Ascending aorta (tissue), 2 donors: ENCODE data around the gene PATJ. TPM values are rescaled to one million over a fixed set of nuclear protein-coding genes. Genes with fewer than 3 reads are reported as not detected.
"Not testable (repeated sequence)": the region's sequence is repeated elsewhere in the genome, so short reads cannot be mapped to it uniquely, and the experiment has no call there.

ENCODE experiments used
- DNase-seq, 2 donors: peaks; one replicate each; pipeline ENCODE4 v3.0.0-alpha.2; 2019; ENCODE audit warnings: low spot score in 2 of 2
- H3K27ac ChIP-seq, 2 donors: fragments of 200-600 bp; sonication (generic); one replicate each; pipeline ENCODE4 v1.5.1; 2016 to 2017; ENCODE audit warnings: mild to moderate bottlenecking in 1 of 2
- H3K27me3 ChIP-seq: fragments of 200-600 bp; sonication (generic); one replicate; pipeline ENCODE4 v1.5.1; 2017
- H3K36me3 ChIP-seq, 2 donors: fragments of 200-600 bp; sonication (generic); one replicate each; pipeline ENCODE4 v1.5.1; 2016
- H3K4me1 ChIP-seq, 2 donors: fragments of 200-600 bp; sonication (generic); one replicate each; pipeline ENCODE4 v1.5.1; 2016 to 2017; ENCODE audit warnings: mild to moderate bottlenecking in 1 of 2
- H3K4me3 ChIP-seq, 2 donors: fragments of 200-600 bp; sonication (generic); one replicate each; pipeline ENCODE4 v1.5.1; 2016 to 2017; ENCODE audit warnings: mild to moderate bottlenecking in 1 of 2
- H3K9me3 ChIP-seq, 2 donors: fragments of 200-600 bp; sonication (generic); one replicate each; pipeline ENCODE4 v1.5.1; 2016
- intact Hi-C: fragments of 100-400 bp; cut with DNase I; formaldehyde crosslinking; loops from one replicate; pipeline ENCODE4 v1.15.1; 2023
- total RNA-seq: library from RNA; depleted of rRNA; stranded (reverse); fragments of >200 nt; gene quantifications from one replicate; pipeline ENCODE4 v1.1.0, GENCODE V29; 2016
- TF ChIP-seq, protein P1 (sequence below), 3 experiments: fragments of 200-600 bp in 2 of 3; fragments of 450-650 bp in 1 of 3; sonication (generic) in 2 of 3; IDR thresholded peaks; one replicate each; pipeline ENCODE4 v1.5.1; 2016 to 2019; ENCODE audit warnings: antibody characterized with exemption in 3 of 3, mild to moderate bottlenecking in 1 of 3, moderate library complexity in 1 of 3

Gene PATJ
- total RNA-seq, 1 donor from 2014 or later: 26.7 TPM

DNA sequence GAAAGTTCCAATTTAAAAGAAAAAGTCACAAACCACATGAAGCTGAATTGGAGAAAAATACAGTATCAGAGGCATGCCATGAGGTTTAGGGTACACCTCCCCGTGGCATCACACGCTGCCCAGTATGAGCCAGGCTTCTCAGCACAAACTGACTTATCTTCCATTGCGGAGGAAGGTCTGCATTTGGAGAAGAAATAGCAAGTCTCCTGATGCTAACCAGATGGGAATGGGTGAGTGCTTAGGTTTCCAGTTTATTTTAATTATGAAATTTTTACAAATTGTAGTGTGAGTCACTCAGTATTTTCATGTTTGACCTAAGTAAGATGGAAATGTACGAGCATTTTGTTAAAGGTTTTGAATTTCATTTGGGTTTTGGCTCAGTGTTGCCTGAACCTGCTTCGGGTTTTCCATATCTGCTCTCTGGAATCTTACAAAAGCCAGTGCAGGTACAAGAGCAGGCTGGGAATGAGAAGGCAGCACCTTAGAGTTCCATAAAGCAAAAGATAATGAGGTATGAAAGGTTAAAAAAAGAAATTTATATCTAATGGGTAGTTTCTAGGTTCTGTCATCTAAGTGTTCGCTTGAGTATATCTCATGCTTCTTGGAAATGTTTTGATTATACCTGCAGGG lies 213.9 kb downstream of the PATJ start:
- TF ChIP-seq, protein P1, sequence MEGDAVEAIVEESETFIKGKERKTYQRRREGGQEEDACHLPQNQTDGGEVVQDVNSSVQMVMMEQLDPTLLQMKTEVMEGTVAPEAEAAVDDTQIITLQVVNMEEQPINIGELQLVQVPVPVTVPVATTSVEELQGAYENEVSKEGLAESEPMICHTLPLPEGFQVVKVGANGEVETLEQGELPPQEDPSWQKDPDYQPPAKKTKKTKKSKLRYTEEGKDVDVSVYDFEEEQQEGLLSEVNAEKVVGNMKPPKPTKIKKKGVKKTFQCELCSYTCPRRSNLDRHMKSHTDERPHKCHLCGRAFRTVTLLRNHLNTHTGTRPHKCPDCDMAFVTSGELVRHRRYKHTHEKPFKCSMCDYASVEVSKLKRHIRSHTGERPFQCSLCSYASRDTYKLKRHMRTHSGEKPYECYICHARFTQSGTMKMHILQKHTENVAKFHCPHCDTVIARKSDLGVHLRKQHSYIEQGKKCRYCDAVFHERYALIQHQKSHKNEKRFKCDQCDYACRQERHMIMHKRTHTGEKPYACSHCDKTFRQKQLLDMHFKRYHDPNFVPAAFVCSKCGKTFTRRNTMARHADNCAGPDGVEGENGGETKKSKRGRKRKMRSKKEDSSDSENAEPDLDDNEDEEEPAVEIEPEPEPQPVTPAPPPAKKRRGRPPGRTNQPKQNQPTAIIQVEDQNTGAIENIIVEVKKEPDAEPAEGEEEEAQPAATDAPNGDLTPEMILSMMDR (IDR thresholded peaks at IDR 0.05): no peak
- H3K27ac ChIP-seq: no peak overlapping the region
- no peaks in the 10 kb centered on the region for H3K36me3 ChIP-seq
- DNase-seq: no peak
- no peaks in the 10 kb centered on the region for H3K4me1 ChIP-seq
- H3K27me3 ChIP-seq: no peaks in the 10 kb centered on the region
- intact Hi-C loops: no loop called here
- no peak overlapping the region for H3K4me3 ChIP-seq
- no peaks in the 10 kb centered on the region for H3K9me3 ChIP-seq

DNA sequence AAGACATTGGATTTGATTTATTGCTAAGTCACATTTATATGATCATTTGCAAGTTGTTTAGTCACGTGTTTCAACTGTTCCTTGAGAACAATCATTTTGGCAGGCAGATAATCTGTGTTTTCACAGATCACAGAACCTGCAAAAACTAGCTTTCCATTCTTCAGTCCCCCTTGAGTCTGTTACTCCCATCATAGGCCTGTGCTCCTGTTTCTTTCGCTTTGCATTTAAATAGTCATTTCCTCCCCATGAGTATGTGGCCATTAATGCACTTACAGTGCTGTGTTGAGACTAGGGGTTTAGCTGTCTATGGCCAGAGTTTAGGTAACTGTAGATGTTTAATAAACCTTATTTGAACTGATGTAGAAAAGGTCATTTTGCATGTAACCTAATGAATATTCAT lies 214.5 kb downstream of the PATJ start:
- TF ChIP-seq, protein P1 (IDR thresholded peaks at IDR 0.05): no peak

DNA sequence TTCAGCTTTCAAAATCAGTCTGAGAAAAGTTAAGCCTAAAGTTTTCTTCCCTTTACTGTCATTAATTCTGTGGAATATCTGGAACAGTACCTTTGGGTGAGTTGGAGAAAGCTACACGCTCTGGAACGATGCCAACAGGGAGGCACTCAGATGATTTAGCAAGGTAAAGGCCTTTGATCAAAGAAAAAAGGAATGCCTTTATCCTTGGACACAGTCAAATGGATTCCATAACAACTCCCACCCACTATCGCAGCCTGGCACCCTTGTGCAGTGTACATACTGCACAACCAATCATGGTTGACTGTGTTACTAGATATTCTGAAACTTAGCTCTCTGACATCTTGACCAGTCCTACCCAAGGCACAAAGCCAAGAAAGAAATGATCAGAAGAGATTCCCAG lies 218.7 kb downstream of the PATJ start:
- intact Hi-C loops: no loop called here
- Histone ChIP-seq H3K4me1 (no peaks in the 10 kb centered on the region), H3K36me3 (no peaks in the 10 kb centered on the region), H3K27ac (no peak overlapping the region), H3K27me3 (no peaks in the 10 kb centered on the region), H3K9me3 (no peaks in the 10 kb centered on the region), H3K4me3 (no peak overlapping the region)
- no peak for DNase-seq
- TF ChIP-seq, protein P1 (IDR thresholded peaks at IDR 0.05): no peak

More for the DNA sequence above, 214.5 kb downstream of the PATJ start:
- H3K4me1 ChIP-seq: no peaks in the 10 kb centered on the region
- no peak overlapping the region for H3K27ac ChIP-seq
- no peaks in the 10 kb centered on the region for H3K36me3 ChIP-seq
- intact Hi-C loops: no loop called here
- no peak for DNase-seq
- H3K27me3 ChIP-seq: no peaks in the 10 kb centered on the region
- H3K4me3 ChIP-seq: no peak overlapping the region
- H3K9me3 ChIP-seq: no peaks in the 10 kb centered on the region

DNA sequence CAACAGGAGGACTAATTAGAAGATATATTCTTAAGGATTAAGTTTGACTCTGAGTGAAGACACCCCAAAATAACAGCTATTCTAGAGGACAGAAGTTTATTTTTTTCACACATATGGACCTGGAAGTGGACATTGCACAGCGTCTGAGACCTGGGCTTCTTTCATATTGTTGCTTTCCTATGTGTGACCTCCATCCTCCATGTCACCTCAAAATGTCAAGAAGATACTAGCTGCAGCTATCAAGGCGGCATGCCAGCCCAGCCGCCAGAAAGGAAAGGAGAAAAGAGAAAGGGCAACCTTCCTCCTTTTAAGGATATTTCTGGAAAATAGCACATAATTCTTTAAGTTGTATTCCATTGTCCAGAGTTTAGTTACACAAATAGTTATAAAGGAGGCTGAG lies 220.4 kb downstream of the PATJ start:
- H3K36me3 ChIP-seq: no peaks in the 10 kb centered on the region
- TF ChIP-seq, protein P1 (IDR thresholded peaks at IDR 0.05): no peak
- H3K27ac ChIP-seq: no peak overlapping the region
- no peak overlapping the region for H3K4me3 ChIP-seq
- no peaks in the 10 kb centered on the region for H3K9me3 ChIP-seq
- DNase-seq: no peak
- no peaks in the 10 kb centered on the region for H3K4me1 ChIP-seq
- no peaks in the 10 kb centered on the region for H3K27me3 ChIP-seq
- intact Hi-C loops: no loop called here

DNA sequence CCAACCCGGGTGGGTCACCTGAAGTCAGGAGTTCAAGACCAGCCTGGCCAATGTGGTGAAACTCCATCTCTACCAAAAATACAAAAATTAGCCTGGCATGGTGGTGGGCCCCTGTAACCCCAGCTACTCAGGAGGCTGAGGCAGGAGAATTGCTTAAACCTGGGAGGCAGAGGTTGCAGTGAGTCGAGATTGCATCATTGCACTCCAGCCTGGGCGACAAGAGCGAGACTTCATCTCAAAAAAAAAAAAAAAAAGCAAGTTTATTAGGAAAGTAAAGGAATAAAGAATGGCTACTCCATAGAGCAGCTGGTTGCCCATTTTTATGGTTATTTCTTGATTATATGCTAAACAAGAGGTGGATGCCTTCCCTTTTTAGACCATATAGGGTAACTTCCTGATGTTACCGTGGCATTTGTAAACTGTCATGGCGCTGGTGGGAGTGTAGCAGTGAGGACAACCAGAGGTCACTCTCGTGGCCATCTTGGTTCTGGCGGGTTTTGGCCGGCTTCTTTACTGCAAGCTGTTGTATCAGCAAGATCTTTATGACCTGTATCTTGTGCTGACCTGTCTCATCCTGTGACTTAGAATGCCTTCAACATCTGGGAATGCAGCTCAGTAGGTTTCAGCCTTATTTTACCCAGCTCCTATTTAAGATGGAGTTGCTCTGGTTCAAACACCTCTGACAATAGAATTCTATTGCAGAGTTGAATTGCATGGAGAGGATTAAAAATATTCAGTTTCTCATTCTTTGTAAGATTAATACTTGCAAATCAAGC lies 224.4 kb downstream of the PATJ start:
- H3K4me3 ChIP-seq, H3K4me1 ChIP-seq, H3K36me3 ChIP-seq, H3K27ac ChIP-seq, H3K9me3 ChIP-seq, H3K27me3 ChIP-seq, DNase-seq, intact Hi-C loops: not testable (repeated sequence)

DNA sequence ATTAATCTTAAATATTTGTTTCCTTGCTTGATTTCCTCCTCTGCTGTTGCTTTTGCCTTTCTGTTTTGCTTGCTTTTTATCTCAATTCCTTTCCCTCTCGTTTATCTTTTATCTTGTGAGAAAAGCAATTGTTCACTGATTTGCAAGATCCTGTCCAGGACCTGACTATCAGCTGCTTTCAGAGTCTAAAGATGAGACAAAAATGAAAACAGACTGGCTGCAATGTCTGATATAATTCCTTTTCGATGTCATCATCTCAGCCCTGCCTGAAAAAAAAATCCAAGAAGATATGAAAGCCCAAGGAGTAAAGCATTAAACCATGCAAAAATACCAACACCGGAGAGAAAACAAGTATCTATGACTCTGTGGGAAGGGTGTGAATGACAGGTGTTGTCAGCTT lies 225.5 kb downstream of the PATJ start:
- Histone ChIP-seq H3K4me3 (no peak overlapping the region), H3K27ac (no peak overlapping the region), H3K36me3 (no peaks in the 10 kb centered on the region), H3K9me3 (no peaks in the 10 kb centered on the region), H3K4me1 (no peaks in the 10 kb centered on the region), H3K27me3 (no peaks in the 10 kb centered on the region)
- DNase-seq: no peak
- TF ChIP-seq, protein P1 (IDR thresholded peaks at IDR 0.05): no peak
- intact Hi-C loops: no loop called here
